Activated CD8-positive, alpha-beta T cell treated with anti-CD3 and anti-CD28 coated beads for 36 hours (primary cell): Measurements from ENCODE around the gene VIP. TPM values are rescaled to one million over a fixed set of nuclear protein-coding genes. Genes with fewer than 3 reads are reported as not detected.

Source experiments
- ATAC-seq: fragments of 200-7000 bp; cut with Tn5 transposase; one replicate; pipeline ENCODE4 v1.10.0; 2021; ENCODE audit warnings: mild to moderate bottlenecking, moderate library complexity
- CTCF ChIA-PET: fragments of 350-600 bp; sonication (Branson Sonifier 250); formaldehyde crosslinking; loops from one replicate; lab custom pipeline; 2021; ENCODE audit warnings: antibody characterized with exemption; lab: Charles Lee
- POLR2A ChIA-PET: fragments of 350-600 bp; sonication (Branson Sonifier 250); formaldehyde crosslinking; loops from one replicate; lab custom pipeline; 2021; ENCODE audit warnings: antibody characterized with exemption; lab: Charles Lee
- DNase-seq: peaks from one replicate; pipeline ENCODE4 v3.0.0-alpha.2; 2020
- H3K27ac Mint-ChIP-seq: one replicate; pipeline ENCODE4 v1.8.0; 2021; ENCODE audit warnings: mild to moderate bottlenecking, mixed read lengths
- H3K27me3 Mint-ChIP-seq: one replicate; pipeline ENCODE4 v1.8.0; 2021; ENCODE audit warnings: mixed read lengths
- H3K36me3 Mint-ChIP-seq: one replicate; pipeline ENCODE4 v1.8.0; 2021; ENCODE audit warnings: low read depth, mixed read lengths
- H3K4me1 Mint-ChIP-seq: one replicate; pipeline ENCODE4 v1.8.0; 2021; ENCODE audit warnings: low read depth, mixed read lengths
- H3K4me3 Mint-ChIP-seq: one replicate; pipeline ENCODE4 v1.8.0; 2021; ENCODE audit warnings: mild to moderate bottlenecking, moderate library complexity, mixed read lengths
- H3K9me3 Mint-ChIP-seq: one replicate; pipeline ENCODE4 v1.8.0; 2021; ENCODE audit warnings: mixed read lengths
- CTCF ChIP-seq: fragments of 200-600 bp; IDR thresholded peaks from one replicate; pipeline ENCODE4 v1.8.0; 2022; ENCODE audit warnings: antibody characterized with exemption, mild to moderate bottlenecking
- intact Hi-C: fragments of 100-400 bp; cut with micrococcal nuclease; formaldehyde crosslinking; loops from one replicate; pipeline ENCODE4 v1.10.0; 2022
- total RNA-seq, 2 experiments: library from RNA; stranded (reverse); gene quantifications; one replicate each; pipeline ENCODE4 v1.2.3, GENCODE V29; 2021

VIP gene
- total RNA-seq, 2 experiments from 2014 or later = not detected

GRCh38 chr6:152794696-152795095 is 44.1 kb downstream of the VIP start:
- Mint-ChIP-seq H3K4me1 (no peaks in the 10 kb centered on the region), H3K36me3 (no peaks in the 10 kb centered on the region), H3K27ac (no peak overlapping the region), H3K27me3 (peaks cover 6% of the 10 kb centered on the region), H3K4me3 (no peak overlapping the region), H3K9me3 (no peaks in the 10 kb centered on the region)
- no peak for TF ChIP-seq CTCF
- ATAC-seq = no peak
- no peak for DNase-seq
- ChIA-PET POLR2A (no interaction called here), CTCF (no interaction called here)
- intact Hi-C loops = no loop called here

GRCh38 chr6:152804150-152804549 is 53.6 kb downstream of the VIP start:
- CTCF ChIA-PET = no interaction called here
- H3K27me3 Mint-ChIP-seq = peaks cover 7% of the 10 kb centered on the region
- no peaks in the 10 kb centered on the region for H3K4me1 Mint-ChIP-seq
- no peaks in the 10 kb centered on the region for H3K9me3 Mint-ChIP-seq
- no peak for TF ChIP-seq CTCF
- ATAC-seq = no peak
- DNase-seq = no peak
- no peak overlapping the region for H3K27ac Mint-ChIP-seq
- intact Hi-C loops = no loop called here
- no peak overlapping the region for H3K4me3 Mint-ChIP-seq
- POLR2A ChIA-PET = no interaction called here
- H3K36me3 Mint-ChIP-seq = no peaks in the 10 kb centered on the region

Other genes starting within 250 kb of the VIP start
- 10 to 100 TPM; 29.5 to 35.1 TPM for gene SYNE1, start 113.4 kb upstream of the VIP start, total RNA-seq
- not detected for gene MYCT1, start 52.9 kb upstream of the VIP start, total RNA-seq
- 10 to 100 TPM; 40.9 to 44.0 TPM for gene FBXO5, start 232.2 kb downstream of the VIP start, total RNA-seq